ENCODE data around the gene WDFY1.

Gene WDFY1

GRCh38 chr2:223856021-223856420 is 89.1 kb downstream of the WDFY1 start:
- H3K36me3 ChIP-seq (ENCODE audit: control insufficient read depth, insufficient read depth, low read length), result no peaks in the 10 kb centered on the region
- H3K27ac ChIP-seq (ENCODE audit: low read depth, low read length, severe bottlenecking), result peak overlapping the region; percentile 6
- H3K4me3 ChIP-seq (ENCODE audit: extremely low read depth, insufficient read depth, low read length, poor library complexity, severe bottlenecking), result no peak overlapping the region
- H3K4me1 ChIP-seq (ENCODE audit: control insufficient read depth, insufficient read depth, low read length, poor library complexity, severe bottlenecking), result peaks cover 16% of the 10 kb centered on the region
- 83% methylated on average over 2 of the region's 2 CpGs; no CpG with 5 or more reads in 1 of the 2 experiments for WGBS, 2 experiments (ENCODE audit: insufficient coverage in 2 of 2)
- H3K9me3 ChIP-seq (ENCODE audit: control insufficient read depth, low read length), result no peaks in the 10 kb centered on the region

- Histone ChIP-seq H3K4me3 (ENCODE audit: extremely low read depth, insufficient read depth, low read length, poor library complexity, severe bottlenecking) (no peak overlapping the region), H3K27ac (ENCODE audit: low read depth, low read length, severe bottlenecking) (no peak overlapping the region), H3K9me3 (ENCODE audit: control insufficient read depth, low read length) (peaks cover 3% of the 10 kb centered on the region), H3K36me3 (ENCODE audit: control insufficient read depth, insufficient read depth, low read length) (no peaks in the 10 kb centered on the region), H3K4me1 (ENCODE audit: control insufficient read depth, insufficient read depth, low read length, poor library complexity, severe bottlenecking) (peaks cover 16% of the 10 kb centered on the region)
- WGBS, 2 experiments (ENCODE audit: insufficient coverage in 2 of 2), result 100% methylated on average over 4 of the region's 5 CpGs; no CpG with 5 or more reads in 1 of the 2 experiments
These were observed 89.7 kb downstream of the WDFY1 start for GRCh38 chr2:223855426-223855825.

- no peaks in the 10 kb centered on the region for H3K36me3 ChIP-seq (ENCODE audit: control insufficient read depth, insufficient read depth, low read length)
- WGBS, 2 experiments (ENCODE audit: insufficient coverage in 2 of 2), result 100% methylated on average over 1 of the region's 2 CpGs; no CpG with 5 or more reads in 1 of the 2 experiments
- H3K4me1 ChIP-seq (ENCODE audit: control insufficient read depth, insufficient read depth, low read length, poor library complexity, severe bottlenecking), result peaks cover 16% of the 10 kb centered on the region
- peaks cover 7% of the 10 kb centered on the region for H3K9me3 ChIP-seq (ENCODE audit: control insufficient read depth, low read length)
- no peak overlapping the region for H3K4me3 ChIP-seq (ENCODE audit: extremely low read depth, insufficient read depth, low read length, poor library complexity, severe bottlenecking)
- H3K27ac ChIP-seq (ENCODE audit: low read depth, low read length, severe bottlenecking), result no peak overlapping the region
These were observed 90.4 kb downstream of the WDFY1 start for GRCh38 chr2:223854741-223855140.

GRCh38 chr2:223853425-223853837 is 91.7 kb downstream of the WDFY1 start:
- Histone ChIP-seq H3K9me3 (ENCODE audit: control insufficient read depth, low read length) (peaks cover 12% of the 10 kb centered on the region), H3K4me1 (ENCODE audit: control insufficient read depth, insufficient read depth, low read length, poor library complexity, severe bottlenecking) (peaks cover 11% of the 10 kb centered on the region), H3K36me3 (ENCODE audit: control insufficient read depth, insufficient read depth, low read length) (peaks cover 2% of the 10 kb centered on the region), H3K4me3 (ENCODE audit: extremely low read depth, insufficient read depth, low read length, poor library complexity, severe bottlenecking) (no peak overlapping the region), H3K27ac (ENCODE audit: low read depth, low read length, severe bottlenecking) (no peak overlapping the region)
- WGBS, 2 experiments (ENCODE audit: insufficient coverage in 2 of 2), result 94 to 95% methylated on average over 2 to 3 of the region's 3 CpGs

- peaks cover 11% of the 10 kb centered on the region for H3K4me1 ChIP-seq (ENCODE audit: control insufficient read depth, insufficient read depth, low read length, poor library complexity, severe bottlenecking)
- peaks cover 15% of the 10 kb centered on the region for H3K9me3 ChIP-seq (ENCODE audit: control insufficient read depth, low read length)
- no peak overlapping the region for H3K4me3 ChIP-seq (ENCODE audit: extremely low read depth, insufficient read depth, low read length, poor library complexity, severe bottlenecking)
- 81 to 94% methylated on average over 3 of the region's 3 CpGs for WGBS, 2 experiments (ENCODE audit: insufficient coverage in 2 of 2)
- H3K27ac ChIP-seq (ENCODE audit: low read depth, low read length, severe bottlenecking), result no peak overlapping the region
- H3K36me3 ChIP-seq (ENCODE audit: control insufficient read depth, insufficient read depth, low read length), result peaks cover 2% of the 10 kb centered on the region
These were observed 92.8 kb downstream of the WDFY1 start for GRCh38 chr2:223852281-223852795.

- H3K36me3 ChIP-seq (ENCODE audit: control insufficient read depth, insufficient read depth, low read length), result peaks cover 2% of the 10 kb centered on the region
- H3K4me3 ChIP-seq (ENCODE audit: extremely low read depth, insufficient read depth, low read length, poor library complexity, severe bottlenecking), result no peak overlapping the region
- peaks cover 6% of the 10 kb centered on the region for H3K4me1 ChIP-seq (ENCODE audit: control insufficient read depth, insufficient read depth, low read length, poor library complexity, severe bottlenecking)
- peaks cover 15% of the 10 kb centered on the region for H3K9me3 ChIP-seq (ENCODE audit: control insufficient read depth, low read length)
- WGBS, 2 experiments (ENCODE audit: insufficient coverage in 2 of 2), result 80 to 100% methylated on average over 2 to 4 of the region's 7 CpGs
- H3K27ac ChIP-seq (ENCODE audit: low read depth, low read length, severe bottlenecking), result no peak overlapping the region
These were observed 97.7 kb downstream of the WDFY1 start for GRCh38 chr2:223847410-223847809.

GRCh38 chr2:223846515-223846914 is 98.6 kb downstream of the WDFY1 start:
- no CpG with 5 or more reads among the region's 1 CpG for WGBS, 2 experiments (ENCODE audit: insufficient coverage in 2 of 2)

GRCh38 chr2:223841436-223842190 is 103.5 kb downstream of the WDFY1 start:
- WGBS, 2 experiments (ENCODE audit: insufficient coverage in 2 of 2), result 85 to 93% methylated on average over 2 of the region's 3 CpGs
- peaks cover 8% of the 10 kb centered on the region for H3K4me1 ChIP-seq (ENCODE audit: control insufficient read depth, insufficient read depth, low read length, poor library complexity, severe bottlenecking)
- H3K36me3 ChIP-seq (ENCODE audit: control insufficient read depth, insufficient read depth, low read length), result no peaks in the 10 kb centered on the region
- no peaks in the 10 kb centered on the region for H3K9me3 ChIP-seq (ENCODE audit: control insufficient read depth, low read length)
- H3K27ac ChIP-seq (ENCODE audit: low read depth, low read length, severe bottlenecking), result no peak overlapping the region
- H3K4me3 ChIP-seq (ENCODE audit: extremely low read depth, insufficient read depth, low read length, poor library complexity, severe bottlenecking), result no peak overlapping the region

More at GRCh38 chr2:223846515-223846914, 98.6 kb downstream of the WDFY1 start:
- no peak overlapping the region for H3K27ac ChIP-seq (ENCODE audit: low read depth, low read length, severe bottlenecking)
- peaks cover 2% of the 10 kb centered on the region for H3K36me3 ChIP-seq (ENCODE audit: control insufficient read depth, insufficient read depth, low read length)
- no peak overlapping the region for H3K4me3 ChIP-seq (ENCODE audit: extremely low read depth, insufficient read depth, low read length, poor library complexity, severe bottlenecking)
- peaks cover 6% of the 10 kb centered on the region for H3K4me1 ChIP-seq (ENCODE audit: control insufficient read depth, insufficient read depth, low read length, poor library complexity, severe bottlenecking)
- peaks cover 15% of the 10 kb centered on the region for H3K9me3 ChIP-seq (ENCODE audit: control insufficient read depth, low read length)

GRCh38 chr2:223837287-223838061 is 107.7 kb downstream of the WDFY1 start, which contains the start of gene AP1S3:
TSS of gene AP1S3 (minus strand) at chr2:223837582. CDS start at chr2:223837450, 132 bp downstream.
- Histone ChIP-seq H3K9me3 (ENCODE audit: control insufficient read depth, low read length) (no peaks in the 10 kb centered on the region), H3K4me1 (ENCODE audit: control insufficient read depth, insufficient read depth, low read length, poor library complexity, severe bottlenecking) (peaks cover 6% of the 10 kb centered on the region), H3K36me3 (ENCODE audit: control insufficient read depth, insufficient read depth, low read length) (no peaks in the 10 kb centered on the region), H3K4me3 (ENCODE audit: extremely low read depth, insufficient read depth, low read length, poor library complexity, severe bottlenecking) (peak within 1 kb of the TSS; percentile 58), H3K27ac (ENCODE audit: low read depth, low read length, severe bottlenecking) (no peak within 1 kb of the TSS)
- WGBS, 2 experiments (ENCODE audit: insufficient coverage in 2 of 2), result 0% methylated on average over 49 to 69 of the region's 82 CpGs

GRCh38 chr2:223835701-223836532 is 109.2 kb downstream of the WDFY1 start:
- H3K4me3 ChIP-seq (ENCODE audit: extremely low read depth, insufficient read depth, low read length, poor library complexity, severe bottlenecking), result no peak overlapping the region
- WGBS, 2 experiments (ENCODE audit: insufficient coverage in 2 of 2), result 88 to 89% methylated on average over 8 to 10 of the region's 15 CpGs

More at GRCh38 chr2:223835701-223836532, 109.2 kb downstream of the WDFY1 start:
- Histone ChIP-seq H3K27ac (ENCODE audit: low read depth, low read length, severe bottlenecking) (no peak overlapping the region), H3K4me1 (ENCODE audit: control insufficient read depth, insufficient read depth, low read length, poor library complexity, severe bottlenecking) (peaks cover 6% of the 10 kb centered on the region), H3K9me3 (ENCODE audit: control insufficient read depth, low read length) (no peaks in the 10 kb centered on the region), H3K36me3 (ENCODE audit: control insufficient read depth, insufficient read depth, low read length) (no peaks in the 10 kb centered on the region)

All from mesodermal cell (in vitro differentiated cells).